Memory B cell (primary cell): ENCODE data around the gene CASP10.
A peak's percentile ranks its signal among the peaks of the same experiment; 100 is the strongest.

ENCODE experiments used
- ATAC-seq: fragments of 150-1000 bp; cut with Tn5 transposase; 2 replicates; pipeline ENCODE4 v1.10.0; 2021; ENCODE audit warnings: low read depth, mild to moderate bottlenecking, moderate library complexity
- DNase-seq, 2 donors: peaks; one replicate each; pipeline ENCODE4 v3.0.0; 2022; ENCODE audit warnings: low spot score in 2 of 2
- H3K27ac Mint-ChIP-seq: one replicate; pipeline ENCODE4 v1.8.0; 2022; ENCODE audit warnings: mild to moderate bottlenecking, moderate library complexity, mixed read lengths
- H3K27me3 Mint-ChIP-seq: one replicate; pipeline ENCODE4 v1.8.0; 2022; ENCODE audit warnings: mixed read lengths
- H3K36me3 Mint-ChIP-seq: one replicate; pipeline ENCODE4 v1.8.0; 2022; ENCODE audit warnings: mild to moderate bottlenecking, mixed read lengths
- H3K4me1 Mint-ChIP-seq: one replicate; pipeline ENCODE4 v1.8.0; 2022; ENCODE audit warnings: mixed read lengths
- H3K4me3 Mint-ChIP-seq: one replicate; pipeline ENCODE4 v1.8.0; 2022; ENCODE audit warnings: mild to moderate bottlenecking, moderate library complexity, mixed read lengths
- H3K9me3 Mint-ChIP-seq: one replicate; pipeline ENCODE4 v1.8.0; 2022; ENCODE audit warnings: mixed read lengths

CASP10 gene

GRCh38 chr2:201196803-201197202 is 13.9 kb downstream of the CASP10 start:
- peaks cover 41% of the 10 kb centered on the region for H3K36me3 Mint-ChIP-seq
- H3K4me3 Mint-ChIP-seq, result no peak overlapping the region
- no peaks in the 10 kb centered on the region for H3K27me3 Mint-ChIP-seq
- DNase-seq (no peak), ATAC-seq (no peak)
- H3K4me1 Mint-ChIP-seq, result peaks cover 26% of the 10 kb centered on the region
- no peaks in the 10 kb centered on the region for H3K9me3 Mint-ChIP-seq
- no peak overlapping the region for H3K27ac Mint-ChIP-seq

DNA sequence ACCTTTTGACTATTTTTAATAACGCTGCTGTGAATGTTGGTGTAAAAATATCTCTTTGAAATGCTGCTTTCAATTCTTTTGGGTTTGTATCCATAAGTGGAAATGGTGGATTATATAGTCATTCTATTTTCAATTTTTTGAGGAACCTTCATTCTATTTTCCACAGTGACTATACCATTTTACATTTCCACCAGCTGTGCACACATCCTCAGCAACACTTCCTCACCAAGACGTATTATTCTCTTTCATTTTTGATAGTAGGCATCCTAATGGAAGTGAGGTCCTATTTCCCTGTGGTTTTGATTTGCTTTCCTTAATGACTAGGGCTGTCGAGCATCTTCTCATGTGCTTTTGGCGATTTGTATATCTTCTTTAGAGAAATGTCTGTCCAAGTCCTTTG is 14.8 kb downstream of the CASP10 start:
- Mint-ChIP-seq H3K9me3 (no peaks in the 10 kb centered on the region), H3K27me3 (no peaks in the 10 kb centered on the region), H3K4me1 (peaks cover 18% of the 10 kb centered on the region), H3K4me3 (no peak overlapping the region), H3K27ac (no peak overlapping the region), H3K36me3 (peaks cover 39% of the 10 kb centered on the region)
- ATAC-seq (no peak), DNase-seq (no peak)

DNA sequence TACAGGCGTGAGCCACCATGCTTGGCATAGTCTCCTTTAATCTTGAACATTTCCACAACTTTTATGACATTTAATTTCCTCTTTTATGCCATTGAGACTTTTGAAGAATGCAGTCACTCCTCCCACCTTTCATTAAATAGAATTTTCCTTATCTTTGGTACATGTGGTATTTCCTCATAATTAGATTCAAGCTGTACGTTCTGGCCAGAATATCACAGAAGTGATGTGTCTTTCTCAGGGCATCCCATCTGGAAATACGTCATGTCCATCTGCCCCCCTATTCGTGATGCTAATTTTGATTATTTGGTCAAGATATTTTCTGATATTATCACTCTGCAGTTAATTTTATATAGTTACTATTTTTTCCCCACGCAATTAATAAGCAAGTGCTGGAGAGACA is 16.9 kb downstream of the CASP10 start:
- Mint-ChIP-seq H3K27ac (no peak overlapping the region), H3K36me3 (peaks cover 34% of the 10 kb centered on the region), H3K4me3 (no peak overlapping the region), H3K4me1 (peaks cover 11% of the 10 kb centered on the region), H3K27me3 (no peaks in the 10 kb centered on the region), H3K9me3 (no peaks in the 10 kb centered on the region)
- DNase-seq, result no peak
- ATAC-seq, result no peak

DNA sequence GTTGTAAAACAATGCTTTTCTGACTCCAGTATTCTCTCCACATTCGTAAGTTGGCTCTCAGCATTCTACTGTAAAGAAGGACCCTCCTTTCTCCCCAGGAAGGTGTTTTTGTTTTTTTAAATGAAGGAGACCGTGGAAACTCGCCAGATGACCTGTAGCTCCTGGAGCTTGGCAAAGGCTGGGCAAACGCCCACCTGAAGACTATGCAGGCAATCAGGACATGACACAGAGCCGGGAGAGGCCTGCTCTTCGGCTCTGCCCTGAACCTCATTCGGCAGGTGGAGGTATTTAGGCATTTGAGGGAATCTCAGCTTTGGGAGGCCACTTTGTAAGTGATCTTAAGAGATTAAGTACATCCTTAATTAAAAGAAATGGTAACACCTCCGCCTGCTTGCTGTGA is 17.4 kb downstream of the CASP10 start:
- Mint-ChIP-seq H3K36me3 (peaks cover 34% of the 10 kb centered on the region), H3K4me3 (no peak overlapping the region), H3K4me1 (peaks cover 12% of the 10 kb centered on the region), H3K27ac (no peak overlapping the region), H3K9me3 (no peaks in the 10 kb centered on the region), H3K27me3 (no peaks in the 10 kb centered on the region)
- DNase-seq (no peak), ATAC-seq (no peak)

- Mint-ChIP-seq H3K9me3 (no peaks in the 10 kb centered on the region), H3K36me3 (peaks cover 30% of the 10 kb centered on the region), H3K4me3 (no peak overlapping the region), H3K27ac (no peak overlapping the region), H3K4me1 (peaks cover 12% of the 10 kb centered on the region), H3K27me3 (no peaks in the 10 kb centered on the region)
- ATAC-seq, result no peak
- no peak for DNase-seq
Measured at GRCh38 chr2:201201371-201201770, 18.4 kb downstream of the CASP10 start.

GRCh38 chr2:201203916-201204654 is 21.1 kb downstream of the CASP10 start:
- Mint-ChIP-seq H3K4me1 (peaks cover 14% of the 10 kb centered on the region), H3K36me3 (peaks cover 18% of the 10 kb centered on the region), H3K9me3 (no peaks in the 10 kb centered on the region), H3K27ac (no peak overlapping the region), H3K27me3 (no peaks in the 10 kb centered on the region), H3K4me3 (no peak overlapping the region)
- ATAC-seq, result no peak
- no peak for DNase-seq

- H3K4me3 Mint-ChIP-seq, result peak overlapping the region; percentile 37
- H3K4me1 Mint-ChIP-seq, result peaks cover 19% of the 10 kb centered on the region
- no peaks in the 10 kb centered on the region for H3K9me3 Mint-ChIP-seq
- no peaks in the 10 kb centered on the region for H3K27me3 Mint-ChIP-seq
- no peak overlapping the region for H3K27ac Mint-ChIP-seq
- peaks cover 20% of the 10 kb centered on the region for H3K36me3 Mint-ChIP-seq
- ATAC-seq (no peak), DNase-seq (no peak)
Measured at GRCh38 chr2:201204655-201205514, 21.9 kb downstream of the CASP10 start.

DNA sequence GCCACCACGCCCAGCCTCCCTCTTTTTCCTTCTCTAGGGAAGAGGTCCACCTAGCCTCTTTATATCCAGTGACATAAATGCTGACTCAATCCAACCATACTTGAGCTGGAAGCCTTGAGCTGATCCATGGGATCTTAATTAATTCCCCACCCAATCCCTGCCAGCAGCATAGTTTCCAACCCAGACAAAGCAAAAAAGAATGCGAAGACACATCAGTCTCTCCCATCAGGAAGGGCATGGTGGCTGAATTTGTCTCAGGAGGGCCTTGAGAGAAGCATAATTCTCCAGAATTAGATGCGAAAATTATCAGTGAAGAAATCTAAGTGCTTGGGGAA is 22.5 kb downstream of the CASP10 start:
- DNase-seq (no peak), ATAC-seq (no peak)
- Mint-ChIP-seq H3K27me3 (no peaks in the 10 kb centered on the region), H3K27ac (no peak overlapping the region), H3K4me3 (no peak overlapping the region), H3K4me1 (peaks cover 24% of the 10 kb centered on the region), H3K9me3 (no peaks in the 10 kb centered on the region), H3K36me3 (peaks cover 17% of the 10 kb centered on the region)

DNA sequence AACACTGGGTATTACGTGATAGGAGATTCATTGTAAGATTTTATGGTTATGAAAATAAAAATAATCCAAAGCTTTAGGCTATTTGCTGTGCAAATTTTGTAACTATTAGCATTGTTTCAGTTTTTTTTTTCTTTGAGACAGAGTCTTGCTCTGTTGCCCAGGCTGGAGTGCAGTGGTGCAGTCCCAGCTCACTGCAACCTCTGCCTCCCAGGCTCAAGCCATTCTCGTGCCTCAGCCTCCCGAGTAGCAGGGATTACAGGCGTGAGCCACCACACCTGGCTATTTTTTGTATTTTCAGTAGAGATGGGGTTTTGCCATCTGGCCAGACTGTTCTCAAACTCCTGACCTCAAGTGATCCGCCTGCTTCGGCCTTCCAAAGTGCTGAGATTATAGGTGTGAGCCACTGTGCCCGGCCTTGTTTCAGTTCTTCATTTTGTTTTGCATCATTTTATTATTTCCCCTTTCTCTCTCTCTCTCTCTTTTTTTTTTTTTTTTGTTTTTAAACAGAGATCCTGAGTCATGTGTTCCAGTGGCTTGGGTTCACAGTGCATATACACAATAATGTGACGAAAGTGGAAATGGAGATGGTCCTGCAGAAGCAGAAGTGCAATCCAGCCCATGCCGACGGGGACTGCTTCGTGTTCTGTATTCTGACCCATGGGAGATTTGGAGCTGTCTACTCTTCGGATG is 25.8 kb downstream of the CASP10 start:
- ATAC-seq (peak; percentile 82), DNase-seq (peak; percentile 45 to 66)
- Mint-ChIP-seq H3K36me3 (peaks cover 19% of the 10 kb centered on the region), H3K27me3 (no peaks in the 10 kb centered on the region), H3K4me1 (peaks cover 32% of the 10 kb centered on the region), H3K9me3 (no peaks in the 10 kb centered on the region), H3K27ac (peak overlapping the region; percentile 79), H3K4me3 (peak overlapping the region; percentile 47)

DNA sequence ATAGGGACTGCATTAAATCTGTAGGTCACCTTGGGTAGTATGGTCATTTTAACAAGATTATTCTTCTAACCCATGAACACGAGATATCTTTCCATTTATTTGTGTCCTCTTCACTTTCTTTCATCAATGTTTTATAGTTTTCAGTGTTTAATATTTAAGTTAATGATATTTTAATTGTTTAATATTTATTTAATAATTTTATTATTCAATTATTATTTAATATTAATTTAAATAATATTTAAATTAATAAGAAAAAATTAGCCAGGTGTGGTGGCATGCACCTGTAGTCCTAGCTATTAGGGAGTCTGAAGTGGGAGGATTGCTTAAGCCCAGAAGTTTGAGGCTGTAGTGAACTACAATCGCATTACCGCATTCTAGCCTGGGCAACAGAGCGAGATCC is 33.0 kb downstream of the CASP10 start:
- Mint-ChIP-seq H3K4me1 (peaks cover 25% of the 10 kb centered on the region), H3K27me3 (no peaks in the 10 kb centered on the region), H3K9me3 (no peaks in the 10 kb centered on the region), H3K27ac (peak overlapping the region; percentile 19), H3K36me3 (peaks cover 27% of the 10 kb centered on the region), H3K4me3 (no peak overlapping the region)
- ATAC-seq (no peak), DNase-seq (no peak)

DNA sequence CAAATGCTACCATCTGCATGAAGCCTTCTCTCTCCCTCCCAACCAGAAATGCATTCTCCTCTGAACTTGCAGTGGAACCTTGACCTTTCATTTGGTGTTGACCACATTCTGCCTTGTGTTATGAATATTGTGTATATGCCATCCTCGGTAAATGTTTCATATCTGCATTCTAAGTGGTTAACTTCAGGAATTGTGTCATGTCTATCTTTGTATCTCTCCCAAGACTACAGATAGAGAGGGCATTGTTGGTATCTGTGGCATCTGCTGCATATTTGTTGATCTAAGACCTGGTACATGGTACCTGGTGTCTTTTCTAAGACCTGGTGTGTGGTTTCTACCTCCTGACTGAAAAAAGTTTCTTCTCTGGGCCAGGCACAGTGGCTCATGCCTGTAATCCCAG is 34.0 kb downstream of the CASP10 start:
- Mint-ChIP-seq H3K4me3 (no peak overlapping the region), H3K27ac (no peak overlapping the region), H3K4me1 (peaks cover 20% of the 10 kb centered on the region), H3K27me3 (no peaks in the 10 kb centered on the region), H3K9me3 (no peaks in the 10 kb centered on the region), H3K36me3 (peaks cover 23% of the 10 kb centered on the region)
- DNase-seq (no peak), ATAC-seq (no peak)

- Mint-ChIP-seq H3K36me3 (peaks cover 18% of the 10 kb centered on the region), H3K9me3 (no peaks in the 10 kb centered on the region), H3K4me1 (peaks cover 26% of the 10 kb centered on the region), H3K4me3 (no peak overlapping the region), H3K27me3 (no peaks in the 10 kb centered on the region), H3K27ac (no peak overlapping the region)
- DNase-seq (no peak), ATAC-seq (no peak)
Measured at GRCh38 chr2:201218780-201219179, 35.8 kb downstream of the CASP10 start.

DNA sequence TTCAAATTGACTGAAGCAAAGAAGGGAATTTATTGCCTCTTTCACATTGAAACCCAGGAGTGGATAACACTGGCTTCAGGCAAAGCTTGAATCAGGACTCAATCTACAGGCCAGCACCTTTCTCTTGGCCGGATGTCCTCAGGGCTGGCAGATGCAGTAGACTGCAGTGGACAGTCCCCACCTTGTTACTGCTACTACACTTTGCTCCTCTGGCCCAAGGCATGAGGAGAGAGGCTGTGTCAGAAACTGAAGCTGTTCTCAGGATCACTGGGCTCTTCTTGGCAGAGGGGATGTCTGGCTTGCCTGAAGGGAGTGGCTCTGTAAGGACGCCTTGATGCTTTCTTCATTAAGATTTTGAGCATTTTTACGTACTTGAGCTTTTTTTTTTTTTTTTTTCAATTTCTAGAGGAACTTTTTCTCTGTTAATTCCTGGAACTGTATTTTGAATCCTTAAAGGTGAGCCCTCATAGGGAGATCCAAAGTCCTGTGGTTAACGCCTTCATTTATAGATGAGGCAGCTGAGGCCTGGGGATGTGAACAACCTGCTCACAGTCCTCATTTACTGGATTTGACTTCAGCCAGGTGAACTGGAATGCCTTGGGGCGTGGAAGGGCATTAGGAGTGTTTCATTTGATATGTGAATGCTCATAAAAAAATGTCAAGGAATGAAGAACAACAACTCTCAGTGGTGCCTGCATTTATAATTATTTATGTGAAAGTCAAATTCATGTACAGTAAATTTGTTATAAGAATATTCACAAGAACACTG is 36.6 kb downstream of the CASP10 start:
- no peak for DNase-seq
- Mint-ChIP-seq H3K4me1 (peaks cover 26% of the 10 kb centered on the region), H3K27me3 (no peaks in the 10 kb centered on the region), H3K4me3 (no peak overlapping the region), H3K27ac (no peak overlapping the region), H3K9me3 (no peaks in the 10 kb centered on the region), H3K36me3 (peaks cover 16% of the 10 kb centered on the region)
- ATAC-seq, result no peak
